ENCODE data around the gene KCNJ15. TPM values are rescaled to one million over a fixed set of nuclear protein-coding genes. Genes with fewer than 3 reads are reported as not detected.

The KCNJ15 gene
- total and polyA plus RNA-seq, 2 of the 13 experiments (the other 11 are each of a cell fraction or from before 2014, with no cell fraction given), result not detected

DNA sequence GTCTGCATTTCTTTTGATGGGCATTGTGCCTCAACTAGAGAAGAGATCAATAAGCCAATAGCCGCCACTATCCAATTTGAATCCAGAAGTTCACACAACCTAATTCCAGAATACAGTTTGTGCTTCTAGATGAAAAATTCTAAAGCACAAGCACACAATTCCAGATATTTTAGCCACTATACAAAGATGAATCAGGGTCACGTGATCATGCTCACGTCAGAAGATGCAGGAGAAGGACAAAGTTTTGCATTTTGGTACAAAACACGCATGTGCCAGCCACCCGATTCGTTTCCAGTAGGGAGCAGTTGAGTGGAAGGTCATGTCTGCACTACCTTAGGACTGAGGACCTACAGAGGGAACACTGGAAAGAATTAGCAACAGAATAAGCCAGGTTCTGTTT is 3.6 kb downstream of the KCNJ15 start:
- Histone ChIP-seq H3K79me2 (ENCODE audit: insufficient read depth, low read length) (no peaks in the 10 kb centered on the region), H3K36me3 (replicated peaks in 1 of 2; ENCODE audit: control insufficient read depth in 1 of 2, insufficient read depth in 2 of 2, low read length in 2 of 2) (no peaks in the 10 kb centered on the region), H3K9ac (ENCODE audit: insufficient read depth, low read depth, low read length) (no peak overlapping the region), H3K27ac (ENCODE audit: extremely low read length, insufficient read depth, low read length) (no peak overlapping the region), H3K4me1 (ENCODE audit: insufficient read depth, low read length) (no peaks in the 10 kb centered on the region), H3K4me3 (replicated peaks in 1 of 3; ENCODE audit: insufficient read depth in 1 of 3, low read depth in 2 of 3, low read length in 3 of 3) (no peak overlapping the region), H3K9me3 (ENCODE audit: low read length) (no peaks in the 10 kb centered on the region), H3K4me2 (ENCODE audit: low read depth, low read length) (no peak overlapping the region), H4K20me1 (ENCODE audit: insufficient read depth, low read length) (no peaks in the 10 kb centered on the region), H3K27me3 (ENCODE audit: control insufficient read depth in 1 of 2, insufficient read depth in 2 of 2, low read length in 2 of 2) (no peaks in the 10 kb centered on the region), H2AFZ (ENCODE audit: low read length) (no peak overlapping the region)
- ChIA-PET CTCF (ENCODE audit: low intra/inter-chr PET ratio, low total read pairs) (no interaction called here), POLR2A (no interaction called here)
- no peak for ATAC-seq
- no TSS peak for BruUV-seq (replicated peaks)
- FAIRE-seq, result no peak
- intact Hi-C loops (cut with micrococcal nuclease; ENCODE audit: unreplicated experiment) (no loop called here), in situ Hi-C loops (cut with HindIII; ENCODE audit: extremely low pct_ligation_motif_present, low pct_unique_long_range_greater_than_20kb) (no loop called here)
- 48% methylated on average over 6 of the region's 6 CpGs for WGBS (ENCODE audit: low lambda C conversion rate)
- TF ChIP-seq ZNF570 (CRISPR knock-in tag; IDR thresholded peaks at IDR 0.05; ENCODE audit: borderline replicate concordance) (no peak), RAD51 (IDR thresholded peaks at IDR 0.05; ENCODE audit: borderline replicate concordance) (peak; percentile 79), ATF7 (IDR thresholded peaks at IDR 0.05) (no peak), ATF7 (CRISPR knock-in tag; IDR thresholded peaks at IDR 0.05) (no peak), ELF3 (CRISPR knock-in tag; IDR thresholded peaks at IDR 0.05) (no peak), ZMYM4 (CRISPR knock-in tag; IDR thresholded peaks at IDR 0.05) (no peak)
- TF ChIP-seq, protein P1, sequence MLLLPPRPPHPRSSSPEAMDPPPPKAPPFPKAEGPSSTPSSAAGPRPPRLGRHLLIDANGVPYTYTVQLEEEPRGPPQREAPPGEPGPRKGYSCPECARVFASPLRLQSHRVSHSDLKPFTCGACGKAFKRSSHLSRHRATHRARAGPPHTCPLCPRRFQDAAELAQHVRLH (CRISPR knock-in tag; IDR thresholded peaks at IDR 0.05; ENCODE audit: borderline replicate concordance, low read depth), result no peak
- TF ChIP-seq, protein P2, sequence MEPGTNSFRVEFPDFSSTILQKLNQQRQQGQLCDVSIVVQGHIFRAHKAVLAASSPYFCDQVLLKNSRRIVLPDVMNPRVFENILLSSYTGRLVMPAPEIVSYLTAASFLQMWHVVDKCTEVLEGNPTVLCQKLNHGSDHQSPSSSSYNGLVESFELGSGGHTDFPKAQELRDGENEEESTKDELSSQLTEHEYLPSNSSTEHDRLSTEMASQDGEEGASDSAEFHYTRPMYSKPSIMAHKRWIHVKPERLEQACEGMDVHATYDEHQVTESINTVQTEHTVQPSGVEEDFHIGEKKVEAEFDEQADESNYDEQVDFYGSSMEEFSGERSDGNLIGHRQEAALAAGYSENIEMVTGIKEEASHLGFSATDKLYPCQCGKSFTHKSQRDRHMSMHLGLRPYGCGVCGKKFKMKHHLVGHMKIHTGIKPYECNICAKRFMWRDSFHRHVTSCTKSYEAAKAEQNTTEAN (CRISPR knock-in tag; conservative IDR thresholded peaks at IDR 0.05), result no peak
- TF ChIP-seq, protein P3, sequence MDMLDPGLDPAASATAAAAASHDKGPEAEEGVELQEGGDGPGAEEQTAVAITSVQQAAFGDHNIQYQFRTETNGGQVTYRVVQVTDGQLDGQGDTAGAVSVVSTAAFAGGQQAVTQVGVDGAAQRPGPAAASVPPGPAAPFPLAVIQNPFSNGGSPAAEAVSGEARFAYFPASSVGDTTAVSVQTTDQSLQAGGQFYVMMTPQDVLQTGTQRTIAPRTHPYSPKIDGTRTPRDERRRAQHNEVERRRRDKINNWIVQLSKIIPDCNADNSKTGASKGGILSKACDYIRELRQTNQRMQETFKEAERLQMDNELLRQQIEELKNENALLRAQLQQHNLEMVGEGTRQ (IDR thresholded peaks at IDR 0.05; ENCODE audit: low read depth, low read length), result peak; percentile 49; the same call in 1 of the 2 replicates
- TF ChIP-seq, protein P3 (CRISPR knock-in tag; IDR thresholded peaks at IDR 0.05; ENCODE audit: borderline replicate concordance), result no peak
- DNase-seq (ENCODE audit: low spot score), result no peak
